ENCODE results near the gene ZWILCH. TPM values are rescaled to one million over a fixed set of nuclear protein-coding genes. Genes with fewer than 3 reads are reported as not detected.
A peak's percentile ranks its signal among the peaks of the same experiment; 100 is the strongest.

Gene ZWILCH
- total and polyA plus RNA-seq, 9 of the 15 experiments (the other 6 are each of a cell fraction or from before 2014, with no cell fraction given): 32.8 to 94.2 (median 52.1) TPM

DNA sequence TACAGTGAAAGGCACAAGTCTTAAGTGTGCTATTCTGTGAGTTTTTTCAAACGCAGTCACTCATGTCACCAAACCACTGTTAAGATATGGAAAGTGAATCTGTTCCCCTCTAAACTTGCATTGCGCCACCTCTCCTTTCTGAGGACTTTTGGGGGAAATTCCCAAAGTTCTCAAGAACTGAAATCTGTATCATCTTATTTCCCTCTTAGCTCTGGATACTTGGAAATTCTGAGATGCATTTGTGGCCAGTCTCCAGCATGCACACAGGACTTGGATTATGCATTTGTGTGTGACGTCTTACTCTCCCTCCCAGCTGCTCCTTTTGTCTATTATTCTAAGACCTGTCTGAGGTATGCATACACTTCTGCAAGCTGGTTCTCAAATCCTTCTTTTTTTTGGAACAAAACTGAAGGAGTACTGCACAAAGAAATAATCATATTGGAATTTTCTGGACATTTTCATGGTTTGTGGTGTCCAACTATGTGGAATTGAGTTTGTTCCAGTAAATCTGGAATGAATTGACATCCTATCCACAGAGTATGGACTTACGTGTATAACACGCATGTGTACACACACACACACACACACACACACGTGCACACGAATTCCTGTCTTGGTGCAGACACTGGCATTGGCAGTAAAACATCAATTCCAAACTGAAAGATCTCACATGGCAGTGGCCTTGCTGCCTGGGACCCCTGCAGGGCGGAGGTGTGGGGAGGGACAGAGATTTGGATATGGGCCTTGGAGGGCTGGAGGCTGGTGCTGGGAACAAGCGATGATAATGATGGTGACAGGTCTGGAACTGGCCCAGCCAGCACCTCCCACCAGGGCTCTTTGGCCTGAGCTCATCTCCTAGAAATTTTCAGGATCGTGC, 68.8 kb downstream of the ZWILCH start:
- TF ChIP-seq PRDM10 (IDR thresholded peaks at IDR 0.05; ENCODE audit: partially characterized antibody) (peak; percentile 9), ZFPM2 (CRISPR knock-in tag; IDR thresholded peaks at IDR 0.05) (no peak), BRF1 (IDR thresholded peaks at IDR 0.05; ENCODE audit: borderline replicate concordance, extremely low read depth, insufficient read length) (no peak)
- H3K79me2 ChIP-seq (ENCODE audit: control insufficient read depth, insufficient read depth, low read length): no peaks in the 10 kb centered on the region
- H4K20me1 ChIP-seq (replicated peaks; ENCODE audit: control insufficient read depth, insufficient read depth, low read length): no peaks in the 10 kb centered on the region
- ChIA-PET CTCF (ENCODE audit: low intra/inter-chr PET ratio) (no interaction called here), POLR2A (interaction anchor here (0.6 to 2.7 kb wide), 5 partner anchors 8 to 55 kb away, joined by 3 to 20 read pairs (median 4); no protein-coding TSS in a partner anchor)
- H3K27me3 ChIP-seq (ENCODE audit: control insufficient read depth in 2 of 2, insufficient read depth in 2 of 2, low read length in 2 of 2): no peaks in the 10 kb centered on the region; a peak in 1 of 5 replicates
- no peak overlapping the region for H3K4me2 ChIP-seq (ENCODE audit: insufficient read depth, low read length)
- H2AFZ ChIP-seq (ENCODE audit: low read depth, low read length): no peak overlapping the region
- ATAC-seq: no peak
- in situ Hi-C loops (cut with MboI) (no loop called here), intact Hi-C loops (cut with micrococcal nuclease) (no loop called here)
- BruUV-seq (replicated peaks): no TSS peak
- no peak overlapping the region for H3K4me3 ChIP-seq
- H3K27ac ChIP-seq (ENCODE audit: extremely low read depth, low read depth, low read length): no peak overlapping the region
- H3K9me3 ChIP-seq (replicated peaks; ENCODE audit: control insufficient read depth, insufficient read depth, low read depth, low read length): no peaks in the 10 kb centered on the region
- no peak for DNase-seq (ENCODE audit: extremely low read depth in 1 of 4, low spot score in 3 of 4)
- no peak for FAIRE-seq
- no peaks in the 10 kb centered on the region for H3K36me3 ChIP-seq (ENCODE audit: control insufficient read depth, insufficient read depth, low read length)
- no peak overlapping the region for H3K9ac ChIP-seq (ENCODE audit: insufficient read depth in 1 of 2, low read depth in 2 of 2, low read length in 2 of 2)
- H3K9me1 ChIP-seq (ENCODE audit: control insufficient read depth, insufficient read depth, low read length): no peaks in the 10 kb centered on the region
- WGBS (ENCODE audit: insufficient coverage, low coverage, missing lambda C conversion rate): 38% methylated on average over 10 of the region's 10 CpGs
- no peaks in the 10 kb centered on the region; a peak in 2 of 5 replicates for H3K4me1 ChIP-seq (replicated peaks in 1 of 2; ENCODE audit: control insufficient read depth in 2 of 2, insufficient read depth in 2 of 2, low read length in 2 of 2)
